Loucy (cell line): ENCODE measurements around the gene RAPGEF2.

Experiments
- H2AFZ ChIP-seq: fragments of 200-600 bp; sonication (generic); 2 replicates; pipeline ENCODE4 v1.6.0; 2016; ENCODE audit warnings: antibody characterized with exemption, mild to moderate bottlenecking, low read length, moderate library complexity
- H3F3A ChIP-seq: fragments of 200-600 bp; 2 replicates; pipeline ENCODE4 v1.6.0; 2016; ENCODE audit warnings: antibody characterized with exemption, low read depth, mild to moderate bottlenecking
- H3K27me3 ChIP-seq: fragments of 200-600 bp; sonication (generic); 2 replicates; pipeline ENCODE4 v1.6.1; 2014; ENCODE audit warnings: low read length, mild to moderate bottlenecking; ENCODE audit not compliant: insufficient read depth, poor library complexity, severe bottlenecking
- H3K36me3 ChIP-seq: fragments of 200-600 bp; sonication (generic); 2 replicates; pipeline ENCODE4 v1.6.1; 2016; ENCODE audit warnings: low read length; ENCODE audit not compliant: insufficient read depth
- H3K4me1 ChIP-seq: fragments of 200-600 bp; sonication (generic); 2 replicates; pipeline ENCODE4 v1.5.1; 2014; ENCODE audit warnings: low read length, mild to moderate bottlenecking; ENCODE audit not compliant: insufficient read depth, poor library complexity, severe bottlenecking
- H3K4me2 ChIP-seq: fragments of 200-600 bp; sonication (generic); 2 replicates; pipeline ENCODE4 v1.6.0; 2014; ENCODE audit warnings: antibody characterized with exemption, low read length, low read depth, mild to moderate bottlenecking; ENCODE audit not compliant: poor library complexity, severe bottlenecking
- H3K4me3 ChIP-seq: fragments of 200-600 bp; sonication (generic); 2 replicates; pipeline ENCODE4 v1.5.1; 2014; ENCODE audit warnings: low read length, mild to moderate bottlenecking, mixed read lengths; ENCODE audit not compliant: poor library complexity, severe bottlenecking
- H3K79me2 ChIP-seq: fragments of 200-600 bp; sonication (generic); 2 replicates; pipeline ENCODE4 v1.6.1; 2014; ENCODE audit warnings: low read length; ENCODE audit not compliant: insufficient read depth
- H3K9ac ChIP-seq: fragments of 200-600 bp; sonication (generic); 2 replicates; pipeline ENCODE4 v1.6.0; 2014; ENCODE audit warnings: mild to moderate bottlenecking, low read depth, low read length, moderate library complexity; ENCODE audit not compliant: poor library complexity, severe bottlenecking
- H3K9me2 ChIP-seq: fragments of 200-600 bp; sonication (generic); replicated peaks from 2 replicates; pipeline ENCODE4 v1.6.1; 2016; ENCODE audit warnings: low read depth, low read length, mixed read lengths
- H3K9me3 ChIP-seq: fragments of 200-600 bp; sonication (generic); 2 replicates; pipeline ENCODE4 v1.6.1; 2014; ENCODE audit warnings: mild to moderate bottlenecking, antibody characterized with exemption, low read length, low read depth; ENCODE audit not compliant: insufficient read depth
- H4K20me1 ChIP-seq: fragments of 200-600 bp; sonication (generic); 2 replicates; pipeline ENCODE4 v1.6.0; 2014; ENCODE audit warnings: antibody characterized with exemption, low read length, mild to moderate bottlenecking; ENCODE audit not compliant: insufficient read depth, poor library complexity, severe bottlenecking
- CTCF ChIP-seq: fragments of 200-600 bp; sonication (generic); conservative IDR thresholded peaks from 2 replicates; pipeline ENCODE4 v1.5.1; 2014; ENCODE audit warnings: mild to moderate bottlenecking, antibody characterized with exemption, low read length
- EZH2phosphoT487 ChIP-seq: fragments of 200-600 bp; IDR thresholded peaks from 2 replicates; pipeline ENCODE4 v1.6.1; 2018; ENCODE audit warnings: antibody characterized with exemption, mild to moderate bottlenecking, moderate library complexity, borderline replicate concordance

RAPGEF2 gene

GRCh38 chr4:159237975-159238374 is 135.1 kb downstream of the RAPGEF2 start:
- Histone ChIP-seq H3K9me2 (no peaks in the 10 kb centered on the region), H3K4me1 (peaks cover 3% of the 10 kb centered on the region), H4K20me1 (no peaks in the 10 kb centered on the region), H3K4me2 (no peak overlapping the region), H3K27me3 (no peaks in the 10 kb centered on the region), H3K9ac (no peak overlapping the region), H2AFZ (no peak overlapping the region), H3K36me3 (peaks cover 6% of the 10 kb centered on the region; the same call in 1 of the 2 replicates), H3K4me3 (no peak overlapping the region), H3K79me2 (peaks cover 24% of the 10 kb centered on the region), H3F3A (no peaks in the 10 kb centered on the region), H3K9me3 (no peaks in the 10 kb centered on the region)
- TF ChIP-seq CTCF: no peak
- TF ChIP-seq EZH2phosphoT487: no peak

- no peak overlapping the region for H3K4me3 ChIP-seq
- H2AFZ ChIP-seq: no peak overlapping the region
- H3K27me3 ChIP-seq: no peaks in the 10 kb centered on the region
- no peak for TF ChIP-seq CTCF
- TF ChIP-seq EZH2phosphoT487: no peak
- peaks cover 3% of the 10 kb centered on the region for H3K4me1 ChIP-seq
- no peak overlapping the region for H3K9ac ChIP-seq
- no peaks in the 10 kb centered on the region for H3K9me2 ChIP-seq
- no peaks in the 10 kb centered on the region for H3F3A ChIP-seq
- peaks cover 19% of the 10 kb centered on the region for H3K79me2 ChIP-seq
- H3K4me2 ChIP-seq: no peak overlapping the region
- H3K9me3 ChIP-seq: no peaks in the 10 kb centered on the region
- peaks cover 6% of the 10 kb centered on the region; the same call in 1 of the 2 replicates for H3K36me3 ChIP-seq
- no peaks in the 10 kb centered on the region for H4K20me1 ChIP-seq
These were observed 135.8 kb downstream of the RAPGEF2 start for GRCh38 chr4:159238631-159239030.

- Histone ChIP-seq H2AFZ (no peak overlapping the region), H3K9ac (no peak overlapping the region), H3K36me3 (peaks cover 6% of the 10 kb centered on the region; the same call in 1 of the 2 replicates), H4K20me1 (no peaks in the 10 kb centered on the region), H3K4me2 (no peak overlapping the region), H3K9me2 (no peaks in the 10 kb centered on the region), H3F3A (no peaks in the 10 kb centered on the region), H3K79me2 (peaks cover 18% of the 10 kb centered on the region), H3K4me3 (no peak overlapping the region), H3K4me1 (peaks cover 3% of the 10 kb centered on the region), H3K27me3 (no peaks in the 10 kb centered on the region), H3K9me3 (no peaks in the 10 kb centered on the region)
- TF ChIP-seq EZH2phosphoT487 (no peak), CTCF (no peak)
These were observed 136.8 kb downstream of the RAPGEF2 start for GRCh38 chr4:159239629-159240028.
